Right ventricle myocardium inferior (tissue), 1 donor: ENCODE measurements around the gene HOXC6. TPM values are rescaled to one million over a fixed set of nuclear protein-coding genes. Genes with fewer than 3 reads are reported as not detected.

Source experiments
- ATAC-seq: fragments of 200-7000 bp; cut with Tn5 transposase; one replicate; pipeline ENCODE4 v1.9.1; 2020; ENCODE audit warnings: mild to moderate bottlenecking, moderate library complexity
- DNase-seq: peaks from one replicate; pipeline ENCODE4 v3.0.0; 2021; ENCODE audit errors: missing footprints
- intact Hi-C: fragments of 100-400 bp; cut with DNase I; formaldehyde crosslinking; loops from one replicate; pipeline ENCODE4 v1.11.0; 2022
- total RNA-seq: library from RNA; stranded (reverse); fragmentation: NEBNext Ultra II Directional; extraction: Animal tissue kit (Norgen Biotek cat#: 25700); gene quantifications from one replicate; pipeline ENCODE4 v1.2.1, GENCODE V29; 2021
- donor health status: DM: no; HTN: yes; CAD: no; lungs with severe emphysema.

The HOXC6 gene
- total RNA-seq, 1 donor from 2014 or later = 0.41 TPM

GRCh38 chr12:53989227-53990113 is 38.8 kb upstream of the HOXC6 start:
- DNase-seq (no peak), ATAC-seq (no peak)
- intact Hi-C loops = no loop called here

GRCh38 chr12:53990311-53991076 is 37.7 kb upstream of the HOXC6 start:
- DNase-seq (no peak), ATAC-seq (no peak)
- intact Hi-C loops = no loop called here

GRCh38 chr12:53991077-53991460 is 37.2 kb upstream of the HOXC6 start:
- intact Hi-C loops = no loop called here
- DNase-seq (no peak), ATAC-seq (no peak)

GRCh38 chr12:53992377-53992889 is 35.8 kb upstream of the HOXC6 start:
- DNase-seq (peak; percentile 21), ATAC-seq (no peak)
- intact Hi-C loops = no loop called here

GRCh38 chr12:53993162-53994008 is 34.9 kb upstream of the HOXC6 start:
- intact Hi-C loops = no loop called here
- DNase-seq = peak; percentile 13

GRCh38 chr12:53994009-53994263 is 34.3 kb upstream of the HOXC6 start:
- DNase-seq = peak; percentile 26
- intact Hi-C loops = no loop called here

More at GRCh38 chr12:53993162-53994008, 34.9 kb upstream of the HOXC6 start:
- no peak for ATAC-seq

GRCh38 chr12:53994264-53995001 is 33.8 kb upstream of the HOXC6 start:
- no peak for ATAC-seq
- DNase-seq = peak; percentile 41
- intact Hi-C loops = no loop called here

More at GRCh38 chr12:53994009-53994263, 34.3 kb upstream of the HOXC6 start:
- ATAC-seq = no peak

GRCh38 chr12:53995002-53995377 is 33.2 kb upstream of the HOXC6 start:
- ATAC-seq (no peak), DNase-seq (peak; percentile 55)
- intact Hi-C loops = no loop called here

GRCh38 chr12:53995378-53996239 is 32.6 kb upstream of the HOXC6 start:
- ATAC-seq (no peak), DNase-seq (peak; percentile 66)
- intact Hi-C loops = no loop called here

GRCh38 chr12:53996240-53997203 is 31.7 kb upstream of the HOXC6 start:
- ATAC-seq = no peak
- peak; percentile 45 for DNase-seq

GRCh38 chr12:53997204-53998109 is 30.8 kb upstream of the HOXC6 start:
- ATAC-seq (no peak), DNase-seq (peak; percentile 48)
- intact Hi-C loops = no loop called here

More at GRCh38 chr12:53996240-53997203, 31.7 kb upstream of the HOXC6 start:
- intact Hi-C loops = no loop called here

GRCh38 chr12:53998110-53998899 is 29.9 kb upstream of the HOXC6 start:
- DNase-seq (peak; percentile 30), ATAC-seq (no peak)
- intact Hi-C loops = no loop called here

- ATAC-seq = no peak
- intact Hi-C loops = no loop called here
- DNase-seq = no peak
Measured at GRCh38 chr12:53998900-53999236, 29.4 kb upstream of the HOXC6 start.

GRCh38 chr12:53999559-54000115 is 28.6 kb upstream of the HOXC6 start:
- ATAC-seq (no peak), DNase-seq (peak; percentile 35)
- intact Hi-C loops = loop anchor here (10.0 kb wide), 1 partner anchor 365 kb away; the partner anchor contains the start of gene GPR84
